ENCODE measurements around the gene PCDH1. TPM values are rescaled to one million over a fixed set of nuclear protein-coding genes. Genes with fewer than 3 reads are reported as not detected.

The PCDH1 gene
- total and polyA plus RNA-seq, 2 of the 8 experiments (the other 6 are each of a cell fraction or from before 2014, with no cell fraction given): 101 to 102 TPM

GRCh38 chr5:141840280-141840812, 37.9 kb downstream of the PCDH1 start:
- Histone ChIP-seq H4K8ac (ENCODE audit: extremely low read depth, insufficient read depth, low read length) (no peak overlapping the region), H3K9ac (replicated peaks in 1 of 4; ENCODE audit: extremely low read depth in 1 of 4, low read depth in 3 of 4, low read length in 3 of 4) (peak overlapping the region in 1 of 4 experiments; percentile 32; a peak in 3 of 7 replicates), H3K56ac (replicated peaks; ENCODE audit: insufficient read length, low read depth, low read length) (no peak overlapping the region), H2BK5ac (ENCODE audit: low read depth, low read length) (peak overlapping the region; percentile 94; the same call in 1 of the 2 replicates), H3K4me1 (replicated peaks in 1 of 4; ENCODE audit: control insufficient read depth in 3 of 4, insufficient read depth in 4 of 4, low read length in 3 of 4) (peaks cover 54 to 86% (median 70%) of the 10 kb centered on the region in 4 experiments), H3K9me3 (ENCODE audit: insufficient read depth in 2 of 2, low read depth in 1 of 2, low read length in 1 of 2) (no peaks in the 10 kb centered on the region), H3K79me1 (ENCODE audit: low read depth, low read length) (no peaks in the 10 kb centered on the region; the same call in 1 of the 2 replicates), H3K27me3 (replicated peaks in 1 of 4; ENCODE audit: control insufficient read depth in 3 of 4, extremely low read depth in 1 of 4, insufficient read depth in 3 of 4, low read length in 3 of 4) (no peaks in the 10 kb centered on the region), H4K20me1 (replicated peaks in 1 of 2; ENCODE audit: control insufficient read depth in 1 of 2, insufficient read depth in 2 of 2, low read length in 2 of 2) (no peaks in the 10 kb centered on the region), H3K14ac (ENCODE audit: insufficient read length) (no peak overlapping the region), H2BK12ac (ENCODE audit: low read depth, low read length) (peak overlapping the region; percentile 98), H2AK5ac (ENCODE audit: low read depth, low read length) (peak overlapping the region; percentile 100), H3K4ac (replicated peaks; ENCODE audit: insufficient read length, low read depth, low read length) (peak overlapping the region; percentile 72), H2BK15ac (ENCODE audit: low read length) (no peak overlapping the region), H4K5ac (ENCODE audit: insufficient read length, low read depth, low read length) (peak overlapping the region; percentile 64), H2BK120ac (replicated peaks; ENCODE audit: low read depth, low read length) (peak overlapping the region; percentile 90), H2AFZ (ENCODE audit: low read length) (no peak overlapping the region), H3K27ac (ENCODE audit: low read depth, low read length) (peak overlapping the region; percentile 78), H3K4me3 (ENCODE audit: extremely low read depth in 1 of 4, insufficient read depth in 2 of 4, low read depth in 3 of 4, low read length in 4 of 4) (no peak overlapping the region; a peak in 1 of 8 replicates), H3K79me2 (ENCODE audit: control insufficient read depth in 1 of 2, insufficient read depth in 2 of 2, low read length in 2 of 2) (no peaks in the 10 kb centered on the region), H3K23me2 (ENCODE audit: low read depth, low read length) (no peaks in the 10 kb centered on the region; the same call in 1 of the 2 replicates), H3K36me3 (ENCODE audit: control insufficient read depth in 2 of 4, insufficient read depth in 4 of 4, low read length in 3 of 4) (no peaks in the 10 kb centered on the region), H3K18ac (ENCODE audit: extremely low read depth, low read length) (peak overlapping the region; percentile 89), H3K23ac (ENCODE audit: insufficient read length) (no peak overlapping the region), H4K91ac (replicated peaks; ENCODE audit: insufficient read length, low read length) (peak overlapping the region; percentile 91), H3K4me2 (ENCODE audit: insufficient read depth in 1 of 2, low read depth in 2 of 2, low read length in 2 of 2) (peak overlapping the region in 1 of 2 experiments; percentile 77; a peak in 2 of 4 replicates), H2BK20ac (ENCODE audit: low read length) (peak overlapping the region; percentile 95)
- FAIRE-seq (no peak), DNase-seq (ENCODE audit: low read depth in 1 of 2, low spot score in 2 of 2) (no peak)
- ChIA-PET CTCF (ENCODE audit: partially characterized antibody) (interaction anchor here (0.7 to 17.3 kb wide), 12 partner anchors 10 to 171 kb away, joined by 3 to 273 read pairs (median 5); partner anchors contain the start of gene PCDH1), POLR2A (ENCODE audit: partially characterized antibody) (interaction anchor here (1.4 to 7.9 kb wide), 9 partner anchors 9 to 171 kb away, joined by 3 to 121 read pairs (median 21); partner anchors contain the start of gene PCDH1)
- 74% methylated on average over 3 of the region's 3 CpGs; no CpG with 5 or more reads in 1 of the 2 experiments for WGBS, 2 experiments (ENCODE audit: extremely low coverage in 1 of 2, insufficient coverage in 1 of 2, insufficient read length in 1 of 2, insufficient replicate concordance in 2 of 2, low coverage in 1 of 2, low lambda C conversion rate in 2 of 2, missing lambda C conversion rate in 1 of 2)
- no peak for TF ChIP-seq GTF2F1 (IDR thresholded peaks at IDR 0.05; ENCODE audit: borderline replicate concordance, low read depth, low read length)
- TF ChIP-seq RXRA (IDR thresholded peaks at IDR 0.05; ENCODE audit: insufficient read depth, low read depth, low read length): no peak
- TF ChIP-seq TAF7 (optimal IDR thresholded peaks at IDR 0.05; ENCODE audit: borderline replicate concordance, low read depth, low read length): no peak
- no peak for TF ChIP-seq RBBP5 (IDR thresholded peaks at IDR 0.05; ENCODE audit: borderline replicate concordance, low read depth, low read length)
- TF ChIP-seq SP1 (IDR thresholded peaks at IDR 0.05; ENCODE audit: low read depth, low read length): no peak
- TF ChIP-seq RAD21 (IDR thresholded peaks at IDR 0.05 in 1 of 2, conservative IDR thresholded peaks at IDR 0.05 in 1 of 2; ENCODE audit: low read depth in 2 of 2, low read length in 2 of 2): no peak
- no peak for TF ChIP-seq SUZ12 (IDR thresholded peaks at IDR 0.05; ENCODE audit: low read length)
- no peak for TF ChIP-seq SIRT6 (IDR thresholded peaks at IDR 0.05; ENCODE audit: low read length)
- no peak for TF ChIP-seq POLR2AphosphoS5 (IDR thresholded peaks at IDR 0.05; ENCODE audit: low read depth, low read length)
- TF ChIP-seq CREB1 (IDR thresholded peaks at IDR 0.05): no peak
- no peak for TF ChIP-seq PHF8 (conservative IDR thresholded peaks at IDR 0.05; ENCODE audit: low read depth, low read length)
- TF ChIP-seq SRF (IDR thresholded peaks at IDR 0.05; ENCODE audit: low read depth, low read length): no peak

Data from H1 (cell line).